Measurements from ENCODE around the gene CSNK1A1. TPM values are rescaled to one million over a fixed set of nuclear protein-coding genes. Genes with fewer than 3 reads are reported as not detected.

Gene CSNK1A1
- total and polyA plus RNA-seq, 5 experiments from 2014 or later, result 133 to 197 (median 143) TPM

DNA sequence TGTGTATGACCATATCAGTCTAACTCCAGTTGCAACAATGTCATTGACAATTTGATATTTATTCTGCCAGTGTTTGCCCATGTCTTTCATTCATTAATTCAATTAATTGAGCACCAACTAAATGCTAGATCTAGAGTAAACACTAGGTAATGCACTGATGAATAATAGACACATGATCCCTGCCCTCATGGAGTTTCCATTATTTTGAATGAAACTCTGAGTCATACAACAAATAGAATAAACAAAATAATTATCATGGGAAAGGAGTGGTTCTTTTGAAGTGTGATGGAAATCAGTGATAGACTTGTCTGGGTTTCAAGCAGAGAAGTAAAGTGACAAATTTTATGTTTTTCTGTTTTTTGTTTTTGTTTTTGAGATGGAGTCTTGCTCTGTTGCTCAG is 34.7 kb upstream of the CSNK1A1 start:
- Mint-ChIP-seq H3K27me3 (peaks cover 0 to 2% (median 0%) of the 10 kb centered on the region in 5 donors), H3K36me3 (no peaks in the 10 kb centered on the region), H3K9me3 (no peaks in the 10 kb centered on the region), H3K27ac (no peak overlapping the region), H3K4me3 (no peak overlapping the region), H3K4me1 (peaks cover 0 to 7% (median 2%) of the 10 kb centered on the region in 4 donors)
- ATAC-seq (no peak), DNase-seq (no peak)
- POLR2A ChIA-PET, result no interaction called here

DNA sequence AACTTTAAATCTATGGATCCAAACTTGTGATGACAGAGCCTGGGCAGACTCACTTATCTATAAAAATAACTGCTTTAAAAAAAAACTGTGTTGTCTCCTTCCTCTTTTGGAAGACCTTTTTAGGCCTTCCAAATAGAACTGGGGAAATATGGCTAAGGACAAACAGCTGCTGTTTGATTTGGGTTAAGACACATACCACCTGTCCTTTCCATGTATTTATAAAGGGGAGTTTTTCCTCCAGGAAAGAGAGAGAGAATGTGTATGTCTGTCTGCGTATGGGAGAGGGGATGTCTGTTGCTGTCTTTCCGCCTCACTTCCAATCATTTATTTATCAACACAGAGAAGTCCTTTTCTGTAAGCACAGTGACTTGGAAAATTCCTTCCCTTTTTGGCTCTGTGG is 32.9 kb upstream of the CSNK1A1 start:
- Mint-ChIP-seq H3K4me1 (peaks cover 0 to 10% (median 6%) of the 10 kb centered on the region in 4 donors), H3K36me3 (no peaks in the 10 kb centered on the region)

DNA sequence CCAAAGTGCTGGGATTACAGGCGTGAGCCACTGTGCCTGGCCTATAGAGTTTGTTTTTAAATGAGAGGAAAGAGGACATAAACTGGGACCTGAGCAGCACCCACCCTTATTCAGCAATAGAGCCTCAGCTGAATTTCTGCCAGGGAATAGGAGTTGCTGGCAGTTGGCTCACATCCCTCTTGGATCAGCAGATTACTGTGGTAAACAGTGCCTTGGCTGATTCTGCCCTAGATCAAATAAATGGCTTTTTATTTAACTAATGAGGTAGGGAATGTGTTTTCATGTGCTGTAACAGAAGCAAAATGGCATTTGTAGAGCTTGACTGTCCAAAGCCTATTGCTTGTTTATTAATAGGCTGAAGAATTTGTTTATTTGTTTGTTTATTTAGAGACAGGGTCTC is 32.2 kb upstream of the CSNK1A1 start:
- Mint-ChIP-seq H3K4me3 (no peak overlapping the region), H3K4me1 (peaks cover 0 to 10% (median 6%) of the 10 kb centered on the region in 4 donors), H3K27ac (no peak overlapping the region), H3K27me3 (peaks cover 0 to 7% (median 0%) of the 10 kb centered on the region in 5 donors), H3K9me3 (no peaks in the 10 kb centered on the region), H3K36me3 (no peaks in the 10 kb centered on the region)
- no peak for ATAC-seq
- POLR2A ChIA-PET, result interaction anchor here (0.9 kb wide), 1 partner anchor 32 kb away, joined by 3 read pairs; the partner anchor contains the start of gene CSNK1A1
- no peak for DNase-seq

More for the DNA sequence above, 32.9 kb upstream of the CSNK1A1 start:
- peaks cover 0 to 7% (median 0%) of the 10 kb centered on the region in 5 donors for H3K27me3 Mint-ChIP-seq
- H3K4me3 Mint-ChIP-seq, result no peak overlapping the region
- ATAC-seq (no peak), DNase-seq (no peak)
- POLR2A ChIA-PET, result interaction anchor here (0.6 kb wide), 1 partner anchor 207 kb away, joined by 4 read pairs; no protein-coding TSS in a partner anchor
- no peak overlapping the region for H3K27ac Mint-ChIP-seq
- no peaks in the 10 kb centered on the region for H3K9me3 Mint-ChIP-seq

DNA sequence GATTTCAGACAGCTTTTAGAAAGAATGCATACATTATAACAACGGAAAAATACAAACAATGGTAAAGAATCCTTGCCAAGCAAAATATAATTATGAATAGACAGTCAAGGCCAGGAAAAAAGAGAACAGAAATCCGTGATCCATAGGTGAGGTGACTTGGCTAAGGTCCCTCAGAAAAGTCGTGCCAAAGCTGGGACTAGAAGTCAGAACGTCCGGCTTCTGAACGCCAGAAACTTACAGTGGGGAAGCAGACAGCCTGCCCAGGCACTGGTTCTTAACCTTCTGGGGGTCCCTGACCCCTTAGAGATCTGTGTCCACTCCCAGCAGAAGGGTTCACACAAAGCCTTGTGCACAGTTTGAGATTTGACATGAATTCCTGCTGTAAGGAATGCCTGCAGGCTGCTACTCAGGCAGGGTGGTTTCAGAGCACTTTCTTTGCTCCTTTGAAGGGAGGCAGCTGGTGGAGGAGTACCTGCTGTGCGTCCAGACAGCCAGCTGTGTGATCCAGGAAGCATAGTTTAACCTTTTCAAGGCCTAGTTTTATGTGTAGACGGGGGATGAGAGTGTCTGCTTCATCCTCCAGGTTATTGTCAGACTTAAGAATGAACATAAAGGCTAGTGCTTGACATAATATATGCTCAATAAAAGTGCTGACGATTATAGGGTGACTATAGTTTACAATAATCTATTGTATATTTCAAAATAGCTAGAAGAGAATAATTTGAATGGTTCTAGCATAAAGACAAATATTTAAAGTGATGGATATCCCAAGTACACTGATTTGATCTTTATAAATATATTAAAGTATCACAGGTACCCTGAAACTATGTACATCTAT is 30.9 kb upstream of the CSNK1A1 start:
- Mint-ChIP-seq H3K27ac (peak overlapping the region in 1 of 10 donors; percentile 20), H3K9me3 (no peaks in the 10 kb centered on the region)

DNA sequence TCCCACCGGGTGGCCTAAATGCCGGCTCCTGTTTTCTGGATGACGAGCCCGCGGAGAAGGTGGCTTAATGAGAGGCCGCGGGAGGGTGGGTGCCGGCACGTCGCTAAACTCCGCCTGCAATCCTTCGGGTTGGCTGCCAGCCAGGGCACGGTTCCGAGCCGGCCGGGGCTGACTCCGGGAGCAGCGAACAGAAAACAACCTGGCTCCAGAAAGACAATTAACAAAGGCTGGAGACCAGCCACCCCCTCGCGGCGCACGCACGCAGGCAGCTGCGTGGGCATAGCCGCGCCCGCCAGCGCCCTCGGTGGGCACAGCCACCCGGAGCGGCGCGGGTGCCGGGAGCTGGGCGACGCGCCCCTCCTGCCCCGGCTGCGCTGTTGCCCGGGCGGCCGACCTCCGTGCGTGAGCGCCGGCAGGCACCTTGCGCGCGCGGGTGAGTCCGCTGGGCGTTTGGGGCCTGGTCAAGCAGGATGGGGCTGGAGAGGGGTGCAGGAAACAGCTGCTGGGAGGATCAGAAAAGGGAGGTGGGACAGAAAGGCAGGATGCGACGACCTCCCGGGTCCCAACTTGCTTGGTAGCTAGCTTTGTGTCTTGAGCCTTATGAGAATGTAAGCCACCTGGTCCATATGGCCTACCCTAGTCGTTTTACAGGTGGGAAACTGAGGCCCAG is 30.1 kb upstream of the CSNK1A1 start, which contains the start of gene ARHGEF37:
ARHGEF37 (plus strand) TSS at position 307 of the 670 bp plus-strand sequence. CDS start 16,272 bp downstream, outside the sequence.
- Mint-ChIP-seq H3K27ac (peak within 1 kb of the TSS in 5 of 10 donors; percentile 22 to 69 (median 49)), H3K36me3 (no peaks in the 10 kb centered on the region)

More for the DNA sequence above, 30.9 kb upstream of the CSNK1A1 start:
- peak overlapping the region; percentile 73 to 85 (median 74) for H3K4me3 Mint-ChIP-seq
- ATAC-seq (no peak), DNase-seq (no peak)
- POLR2A ChIA-PET, result no interaction called here
- no peaks in the 10 kb centered on the region for H3K36me3 Mint-ChIP-seq
- peaks cover 0 to 10% (median 6%) of the 10 kb centered on the region in 4 donors for H3K4me1 Mint-ChIP-seq
- peaks cover 0 to 7% (median 0%) of the 10 kb centered on the region in 5 donors for H3K27me3 Mint-ChIP-seq

DNA sequence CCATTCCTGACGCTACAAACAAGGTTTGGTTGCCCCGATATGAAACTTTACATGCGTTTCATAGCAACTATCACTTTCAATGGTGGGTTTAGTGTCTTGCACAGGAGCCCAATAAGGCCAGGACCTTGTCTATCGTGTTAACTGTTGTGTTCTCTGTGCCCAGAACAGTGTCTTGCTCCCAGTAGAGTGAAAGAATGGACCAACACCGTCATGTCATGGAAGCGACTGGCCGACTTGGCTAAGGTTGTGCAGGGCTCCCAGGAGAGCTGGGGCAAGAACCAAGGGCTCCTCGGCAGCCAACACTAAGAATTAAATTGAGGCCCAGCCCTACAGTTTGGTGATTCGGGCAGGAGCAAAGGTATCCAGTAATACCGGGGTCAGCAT is 29.6 kb upstream of the CSNK1A1 start:
- H3K27ac Mint-ChIP-seq, result peak overlapping the region in 5 of 10 donors; percentile 22 to 69 (median 49)
- H3K27me3 Mint-ChIP-seq, result peaks cover 0 to 7% (median 0%) of the 10 kb centered on the region in 5 donors
- H3K4me1 Mint-ChIP-seq, result peaks cover 0 to 18% (median 9%) of the 10 kb centered on the region in 4 donors
- DNase-seq (peak in 1 of 10 donors; percentile 7), ATAC-seq (peak; percentile 14 to 18)
- H3K9me3 Mint-ChIP-seq, result no peaks in the 10 kb centered on the region
- H3K36me3 Mint-ChIP-seq, result no peaks in the 10 kb centered on the region
- POLR2A ChIA-PET, result interaction anchor here (1.3 kb wide), 1 partner anchor 29 kb away, joined by 3 read pairs; the partner anchor contains the start of gene CSNK1A1
- peak overlapping the region; percentile 72 to 87 (median 78) for H3K4me3 Mint-ChIP-seq

More for the DNA sequence above, 30.1 kb upstream of the CSNK1A1 start, which contains the start of gene ARHGEF37:
- Mint-ChIP-seq H3K9me3 (no peaks in the 10 kb centered on the region), H3K4me3 (peak within 1 kb of the TSS; percentile 73 to 87 (median 80)), H3K27me3 (peaks cover 0 to 7% (median 0%) of the 10 kb centered on the region in 5 donors), H3K4me1 (peaks cover 0 to 13% (median 7%) of the 10 kb centered on the region in 4 donors)
- DNase-seq (peak in 8 of 10 donors; percentile 20 to 54 (median 36)), ATAC-seq (peak; percentile 94 to 98)
- POLR2A ChIA-PET, result no interaction called here

DNA sequence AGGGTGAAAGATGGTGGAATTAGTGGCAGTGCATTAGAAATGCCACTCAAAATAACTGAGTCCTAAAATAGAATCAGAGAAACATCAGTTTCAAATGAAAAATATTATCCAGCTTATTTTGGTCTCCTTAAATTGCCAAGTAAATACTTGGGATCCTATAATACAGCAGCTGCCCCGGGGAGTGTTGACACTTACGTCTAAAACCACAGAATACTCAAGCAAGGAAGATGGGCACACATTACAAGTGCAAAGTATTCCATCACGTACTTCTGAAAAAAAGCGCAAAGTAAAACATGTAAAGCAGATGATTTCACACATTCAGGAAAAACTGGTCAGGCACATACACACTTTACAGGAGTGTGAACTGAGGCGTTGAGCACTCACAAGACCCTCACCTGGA is 27.7 kb upstream of the CSNK1A1 start:
- no peak overlapping the region for H3K27ac Mint-ChIP-seq

DNA sequence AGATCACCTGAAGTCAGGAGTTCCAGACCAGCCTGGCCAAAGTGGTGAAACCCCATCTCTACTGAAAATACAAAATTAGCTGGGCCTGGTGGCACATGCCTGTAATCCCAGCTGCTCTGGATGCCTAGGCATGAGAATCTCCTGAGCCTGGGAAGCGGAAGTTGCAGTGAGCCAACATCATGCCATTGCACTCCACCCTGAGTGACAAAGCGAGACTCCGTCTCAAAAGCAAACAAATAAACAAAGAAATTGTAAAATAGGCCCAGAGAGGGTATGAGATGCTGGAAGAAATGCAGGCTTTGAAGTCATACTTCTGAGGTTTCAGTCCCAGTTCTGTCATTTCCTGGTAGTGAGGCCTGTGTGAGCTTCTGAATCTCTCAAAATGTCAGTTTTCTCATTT is 24.8 kb upstream of the CSNK1A1 start:
- peak; percentile 73 to 79 for ATAC-seq
- Mint-ChIP-seq H3K4me1 (peaks cover 0 to 15% (median 8%) of the 10 kb centered on the region in 4 donors), H3K36me3 (no peaks in the 10 kb centered on the region), H3K27ac (peak overlapping the region in 7 of 10 donors; percentile 63 to 86 (median 76)), H3K4me3 (peak overlapping the region in 1 of 10 donors; percentile 43), H3K27me3 (peaks cover 0 to 5% (median 0%) of the 10 kb centered on the region in 5 donors), H3K9me3 (no peaks in the 10 kb centered on the region)
- POLR2A ChIA-PET, result no interaction called here
- DNase-seq, result peak in 2 of 10 donors; percentile 25 to 33

More for the DNA sequence above, 27.7 kb upstream of the CSNK1A1 start:
- Mint-ChIP-seq H3K36me3 (no peaks in the 10 kb centered on the region), H3K4me3 (no peak overlapping the region), H3K27me3 (peaks cover 0 to 7% (median 0%) of the 10 kb centered on the region in 5 donors), H3K4me1 (peaks cover 0 to 19% (median 10%) of the 10 kb centered on the region in 4 donors), H3K9me3 (no peaks in the 10 kb centered on the region)
- ATAC-seq, result no peak
- no peak for DNase-seq
- POLR2A ChIA-PET, result no interaction called here

DNA sequence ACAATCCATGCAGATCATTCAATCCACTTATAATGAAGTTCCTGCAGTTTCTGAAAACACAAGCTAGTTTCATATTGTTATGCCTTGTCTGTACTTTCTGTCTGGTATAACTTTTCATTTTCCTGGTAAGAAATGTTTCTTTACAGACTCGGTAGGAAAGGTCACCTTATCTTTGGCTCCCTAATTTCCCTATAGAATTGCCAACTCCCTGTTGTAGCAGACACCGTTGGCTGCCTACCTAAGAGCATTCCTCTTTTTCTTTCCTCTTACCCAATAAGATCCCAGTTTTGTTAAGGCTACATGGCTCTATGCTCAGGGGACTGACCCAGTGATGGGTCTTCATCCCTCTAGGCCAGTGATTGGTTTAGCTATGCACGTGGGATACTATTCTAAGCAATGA is 23.9 kb upstream of the CSNK1A1 start:
- POLR2A ChIA-PET, result interaction anchor here (0.6 to 0.7 kb wide), 2 partner anchors 196 to 1649 kb away, joined by 7 read pairs; partner anchors contain the start of gene CCDC69
- no peak for ATAC-seq
- DNase-seq, result no peak
- H3K4me3 Mint-ChIP-seq, result no peak overlapping the region
- peaks cover 0 to under 1% (median 0%) of the 10 kb centered on the region in 5 donors for H3K27me3 Mint-ChIP-seq
- H3K36me3 Mint-ChIP-seq, result no peaks in the 10 kb centered on the region
- peaks cover 0 to 9% (median 4%) of the 10 kb centered on the region in 4 donors for H3K4me1 Mint-ChIP-seq
- no peak overlapping the region for H3K27ac Mint-ChIP-seq
- H3K9me3 Mint-ChIP-seq, result no peaks in the 10 kb centered on the region

DNA sequence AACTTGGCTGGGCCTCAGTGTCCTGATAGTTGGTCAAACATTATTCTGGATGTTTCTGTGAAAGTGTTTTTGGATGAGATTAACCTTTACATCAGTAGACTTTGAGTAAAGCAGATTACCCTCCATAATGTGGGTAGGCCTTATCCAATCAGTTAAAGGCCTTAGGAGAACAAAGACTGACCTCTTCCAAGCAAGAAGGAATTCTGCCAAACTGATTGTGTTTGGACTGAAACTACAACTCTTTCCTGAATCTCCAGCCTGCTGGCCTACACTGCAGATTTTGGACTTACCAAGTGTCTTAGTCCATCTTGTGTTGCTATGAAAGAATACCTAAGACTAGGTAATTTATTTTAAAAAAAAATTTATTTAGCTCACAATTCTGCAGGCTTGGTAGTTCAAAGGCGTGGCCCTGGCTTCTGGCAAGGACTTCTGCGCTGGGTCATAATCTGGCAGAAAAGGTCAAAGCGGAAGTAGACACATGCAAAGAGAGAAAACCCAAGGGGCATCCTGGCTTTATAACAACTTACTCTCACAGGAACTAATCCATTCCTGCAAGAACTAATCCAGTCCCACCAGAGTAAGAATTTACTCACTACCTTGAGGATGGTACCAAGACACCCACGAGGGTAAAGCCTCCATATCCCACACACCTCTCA is 21.5 kb upstream of the CSNK1A1 start:
- no peak overlapping the region for H3K27ac Mint-ChIP-seq

DNA sequence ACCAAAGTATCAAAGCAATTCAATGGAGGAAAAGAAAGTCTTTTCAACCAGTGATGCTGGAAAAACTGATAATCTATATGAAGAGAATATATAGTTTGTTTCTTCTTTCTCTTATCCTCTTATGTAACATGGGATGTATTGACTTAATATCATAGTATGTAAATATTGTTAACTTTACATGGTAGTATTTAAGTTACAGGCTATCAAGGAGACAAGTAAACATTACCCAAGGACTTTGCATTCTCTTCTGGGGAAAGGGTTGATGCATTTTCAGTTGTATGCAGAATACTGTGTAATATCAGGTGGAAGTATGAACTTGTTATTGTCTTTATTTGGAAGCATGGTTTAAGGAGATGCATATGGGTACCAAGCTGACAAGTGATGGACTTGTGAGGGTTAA is 20.9 kb upstream of the CSNK1A1 start:
- ATAC-seq (no peak), DNase-seq (no peak)
- Mint-ChIP-seq H3K4me1 (peaks cover 0 to 9% (median 4%) of the 10 kb centered on the region in 4 donors), H3K27ac (no peak overlapping the region), H3K4me3 (no peak overlapping the region), H3K36me3 (no peaks in the 10 kb centered on the region), H3K9me3 (no peaks in the 10 kb centered on the region), H3K27me3 (no peaks in the 10 kb centered on the region)
- POLR2A ChIA-PET, result interaction anchor here (0.7 kb wide), 1 partner anchor 653 kb away, joined by 5 read pairs; no protein-coding TSS in a partner anchor

More for the DNA sequence above, 21.5 kb upstream of the CSNK1A1 start:
- ATAC-seq, result no peak
- Mint-ChIP-seq H3K36me3 (no peaks in the 10 kb centered on the region), H3K4me3 (no peak overlapping the region), H3K27me3 (no peaks in the 10 kb centered on the region), H3K9me3 (no peaks in the 10 kb centered on the region), H3K4me1 (peaks cover 0 to 9% (median 4%) of the 10 kb centered on the region in 4 donors)
- POLR2A ChIA-PET, result interaction anchor here (0.7 kb wide), 1 partner anchor 23 kb away, joined by 3 read pairs; no protein-coding TSS in a partner anchor
- DNase-seq, result no peak

DNA sequence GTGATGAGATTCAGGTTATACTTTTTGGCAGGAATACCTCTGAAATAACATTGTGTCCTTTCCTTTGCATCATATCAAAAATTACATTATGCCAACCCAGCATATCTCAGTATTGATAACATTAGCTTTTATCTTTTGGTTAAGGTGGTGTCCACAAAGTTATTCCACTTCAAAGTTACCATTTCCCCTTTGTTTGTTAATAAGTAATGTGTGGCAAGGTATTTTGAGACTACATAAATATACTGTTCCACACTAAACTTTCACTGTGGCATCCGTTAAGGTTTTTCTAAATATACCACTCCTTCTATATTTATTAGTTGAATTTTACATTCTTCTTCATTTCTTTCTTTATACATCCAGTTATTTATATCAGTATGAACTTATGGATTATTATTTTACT is 16.0 kb upstream of the CSNK1A1 start:
- Mint-ChIP-seq H3K4me3 (no peak overlapping the region), H3K27me3 (no peaks in the 10 kb centered on the region), H3K9me3 (no peaks in the 10 kb centered on the region), H3K4me1 (peaks cover 6 to 14% (median 8%) of the 10 kb centered on the region in 4 donors), H3K36me3 (no peaks in the 10 kb centered on the region), H3K27ac (no peak overlapping the region)
- POLR2A ChIA-PET, result no interaction called here
- ATAC-seq, result no peak
- no peak for DNase-seq

Data from naive thymus-derived CD8-positive, alpha-beta T cell (primary cell).